Cardiac muscle cell (in vitro differentiated cells and primary cell): ENCODE measurements around the gene RNF220. TPM values are rescaled to one million over a fixed set of nuclear protein-coding genes. Genes with fewer than 3 reads are reported as not detected.

Experiments
- DNase-seq, 2 donors: peaks; one replicate each; pipeline versions ENCODE4 v3.0.0 to v3.0.0-alpha.2; 2010 to 2017; ENCODE audit warnings: low read depth in 1 of 2, low spot score in 1 of 2
- H3K27ac ChIP-seq: fragments of 200-600 bp; sonication (generic); 2 replicates; pipeline ENCODE4 v1.5.1; 2016
- H3K27me3 ChIP-seq: fragments of 200-600 bp; sonication (generic); 2 replicates; pipeline ENCODE4 v1.6.0; 2016; ENCODE audit warnings: control low read depth
- H3K36me3 ChIP-seq: fragments of 200-600 bp; sonication (generic); 2 replicates; pipeline ENCODE4 v1.5.1; 2016; ENCODE audit warnings: control low read depth
- H3K4me1 ChIP-seq: fragments of 200-600 bp; sonication (generic); 2 replicates; pipeline ENCODE4 v1.8.1; 2017; ENCODE audit warnings: low read depth, mild to moderate bottlenecking, mixed run types
- H3K4me3 ChIP-seq: fragments of 200-600 bp; sonication (generic); 2 replicates; pipeline ENCODE4 v1.5.1; 2016; ENCODE audit warnings: mild to moderate bottlenecking
- H3K9me3 ChIP-seq: fragments of 200-600 bp; sonication (generic); 2 replicates; pipeline ENCODE4 v1.5.1; 2017; ENCODE audit warnings: low read depth, mild to moderate bottlenecking, control low read depth
- CTCF ChIP-seq: IDR thresholded peaks from 2 replicates; pipeline ENCODE4 v1.5.1; 2012; ENCODE audit warnings: low read depth, mild to moderate bottlenecking, low read length
- polyA plus RNA-seq: library from polyadenylated mRNA; unstranded; fragments of >200 nt; fragmentation: Nextera tagmentation; extraction: Ambion mirVana; gene quantifications from 2 replicates; pipeline ENCODE4 v1.2.1, GENCODE V29; 2016
- total RNA-seq: library from RNA; depleted of rRNA; stranded (reverse); fragments of >200 nt; gene quantifications from 2 replicates; pipeline ENCODE4 v1.2.3, GENCODE V29; 2016

The RNF220 gene
- total RNA-seq (103 and 142 TPM in 2 replicates), polyA plus RNA-seq (57.6 and 72.3 TPM in 2 replicates)

GRCh38 chr1:44405031-44405797 lies at the start of gene RNF220:
Gene RNF220 (plus strand): TSS chr1:44405255.
- peak; percentile 76 to 84 for DNase-seq
- Histone ChIP-seq H3K27ac (peak within 1 kb of the TSS; percentile 11), H3K4me3 (peak within 1 kb of the TSS; percentile 42), H3K27me3 (peaks cover 58% of the 10 kb centered on the region), H3K36me3 (no peaks in the 10 kb centered on the region), H3K4me1 (peaks cover 13% of the 10 kb centered on the region), H3K9me3 (no peaks in the 10 kb centered on the region)
- TF ChIP-seq CTCF: no peak

GRCh38 chr1:44355582-44356305 lies 49.3 kb upstream of the RNF220 start:
- H3K4me3 ChIP-seq: no peak overlapping the region
- peak overlapping the region; percentile 27 for H3K27ac ChIP-seq
- no peaks in the 10 kb centered on the region for H3K9me3 ChIP-seq
- H3K27me3 ChIP-seq: no peaks in the 10 kb centered on the region
- no peaks in the 10 kb centered on the region for H3K36me3 ChIP-seq
- TF ChIP-seq CTCF: no peak
- H3K4me1 ChIP-seq: peaks cover 20% of the 10 kb centered on the region
- no peak for DNase-seq

- TF ChIP-seq CTCF: no peak
- peaks cover 20% of the 10 kb centered on the region for H3K4me1 ChIP-seq
These were observed 47.3 kb upstream of the RNF220 start for GRCh38 chr1:44357710-44358109.

GRCh38 chr1:44359234-44359935 lies 45.7 kb upstream of the RNF220 start:
- no peak overlapping the region for H3K4me3 ChIP-seq
- H3K9me3 ChIP-seq: no peaks in the 10 kb centered on the region
- DNase-seq: no peak
- no peak overlapping the region for H3K27ac ChIP-seq
- peaks cover 5% of the 10 kb centered on the region for H3K4me1 ChIP-seq
- no peak for TF ChIP-seq CTCF
- H3K36me3 ChIP-seq: no peaks in the 10 kb centered on the region
- H3K27me3 ChIP-seq: no peaks in the 10 kb centered on the region

More at GRCh38 chr1:44357710-44358109, 47.3 kb upstream of the RNF220 start:
- Histone ChIP-seq H3K36me3 (no peaks in the 10 kb centered on the region), H3K27me3 (no peaks in the 10 kb centered on the region), H3K4me3 (no peak overlapping the region), H3K27ac (no peak overlapping the region), H3K9me3 (no peaks in the 10 kb centered on the region)
- DNase-seq: no peak

GRCh38 chr1:44361478-44361877 lies 43.6 kb upstream of the RNF220 start:
- no peak overlapping the region for H3K4me3 ChIP-seq
- no peaks in the 10 kb centered on the region for H3K4me1 ChIP-seq
- no peaks in the 10 kb centered on the region for H3K27me3 ChIP-seq
- no peaks in the 10 kb centered on the region for H3K9me3 ChIP-seq
- no peaks in the 10 kb centered on the region for H3K36me3 ChIP-seq
- no peak for TF ChIP-seq CTCF
- peak; percentile 10 to 48 for DNase-seq
- no peak overlapping the region for H3K27ac ChIP-seq
